SK-N-SH treated with all-trans-retinoic acid at 6 μM for 48 hours (cell line): Measurements from ENCODE around the gene TLL2.

Experiments used
- ATAC-seq: fragments of 200-7000 bp; cut with Tn5 transposase; 3 replicates; pipeline ENCODE4 v1.9.1; 2020; ENCODE audit warnings: mild to moderate bottlenecking, moderate library complexity
- ARNTL ChIP-seq: fragments of 450-650 bp; formaldehyde crosslinking; IDR thresholded peaks from 2 replicates; pipeline ENCODE4 v1.5.0; 2020; ENCODE audit warnings: low read depth, mild to moderate bottlenecking, moderate library complexity, borderline replicate concordance
- CREB5 ChIP-seq: fragments of 250-450 bp; sonication (Bioruptor Pico); IDR thresholded peaks from 2 replicates; pipeline ENCODE4 v1.5.1; 2020; ENCODE audit warnings: low read depth, mild to moderate bottlenecking, moderate library complexity
- CSDC2 ChIP-seq: fragments of 250-450 bp; sonication (Bioruptor Pico); IDR thresholded peaks from 2 replicates; pipeline ENCODE4 v1.5.0; 2020; ENCODE audit warnings: mild to moderate bottlenecking, moderate library complexity
- ESRRG ChIP-seq: fragments of 250-450 bp; sonication (Bioruptor Pico); IDR thresholded peaks from 2 replicates; pipeline ENCODE4 v1.6.1; 2021; ENCODE audit warnings: mild to moderate bottlenecking
- GLIS3 ChIP-seq: fragments of 250-450 bp; sonication (Bioruptor Pico); IDR thresholded peaks from 2 replicates; pipeline ENCODE4 v1.5.0; 2020; ENCODE audit warnings: mild to moderate bottlenecking, moderate library complexity
- ISL1 ChIP-seq: fragments of 250-450 bp; sonication (Bioruptor Pico); IDR thresholded peaks from 2 replicates; pipeline ENCODE4 v2.1.2; 2022; ENCODE audit warnings: mild to moderate bottlenecking, moderate library complexity
- OSR1 ChIP-seq: fragments of 250-450 bp; sonication (Bioruptor Pico); IDR thresholded peaks from 2 replicates; pipeline ENCODE4 v1.8.0; 2022; ENCODE audit warnings: moderate library complexity, mild to moderate bottlenecking, inconsistent platforms
- PATZ1 ChIP-seq: fragments of 250-450 bp; sonication (Bioruptor Pico); IDR thresholded peaks from 2 replicates; pipeline ENCODE4 v1.8.0; 2020; ENCODE audit warnings: mild to moderate bottlenecking, moderate library complexity, borderline replicate concordance
- POU6F1 ChIP-seq: fragments of 250-450 bp; sonication (Bioruptor Pico); IDR thresholded peaks from 2 replicates; pipeline ENCODE4 v1.8.0; 2021; ENCODE audit warnings: low read depth, mild to moderate bottlenecking, moderate library complexity, borderline replicate concordance
- PPARA ChIP-seq: fragments of 250-450 bp; sonication (Bioruptor Pico); IDR thresholded peaks from 2 replicates; pipeline ENCODE4 v1.5.0; 2020; ENCODE audit warnings: mild to moderate bottlenecking, borderline replicate concordance
- RARB ChIP-seq: fragments of 250-450 bp; sonication (Bioruptor Pico); IDR thresholded peaks from 2 replicates; pipeline ENCODE4 v1.8.0; 2021; ENCODE audit warnings: mild to moderate bottlenecking, moderate library complexity
- SNAI2 ChIP-seq: fragments of 250-450 bp; sonication (Bioruptor Pico); IDR thresholded peaks from 2 replicates; pipeline ENCODE4 v1.5.0; 2020; ENCODE audit warnings: mild to moderate bottlenecking, moderate library complexity
- TCF4 ChIP-seq: fragments of 250-450 bp; sonication (Bioruptor Pico); IDR thresholded peaks from 2 replicates; pipeline ENCODE4 v1.8.0; 2021; ENCODE audit warnings: mild to moderate bottlenecking, moderate library complexity, borderline replicate concordance
- TOX ChIP-seq: fragments of 250-450 bp; sonication (Bioruptor Pico); IDR thresholded peaks from 2 replicates; pipeline ENCODE4 v1.8.0; 2021; ENCODE audit warnings: mild to moderate bottlenecking, moderate library complexity, borderline replicate concordance
- TSHZ2 ChIP-seq: fragments of 250-450 bp; sonication (Bioruptor Pico); IDR thresholded peaks from 2 replicates; pipeline ENCODE4 v1.5.0; 2020; ENCODE audit warnings: mild to moderate bottlenecking, moderate library complexity
- ZFP3 ChIP-seq: fragments of 250-450 bp; sonication (Bioruptor Pico); IDR thresholded peaks from 2 replicates; pipeline ENCODE4 v1.5.0; 2020; ENCODE audit warnings: mild to moderate bottlenecking, moderate library complexity
- ZFP30 ChIP-seq: fragments of 450-650 bp; formaldehyde crosslinking; IDR thresholded peaks from 2 replicates; pipeline ENCODE4 v1.5.0; 2022; ENCODE audit warnings: mild to moderate bottlenecking, moderate library complexity
- ZNF70 ChIP-seq: fragments of 450-650 bp; formaldehyde crosslinking; IDR thresholded peaks from 2 replicates; pipeline ENCODE4 v1.5.0; 2020; ENCODE audit warnings: mild to moderate bottlenecking, moderate library complexity
- ZNF8 ChIP-seq: fragments of 450-650 bp; formaldehyde crosslinking; IDR thresholded peaks from 2 replicates; pipeline ENCODE4 v1.5.0; 2020; ENCODE audit warnings: mild to moderate bottlenecking, moderate library complexity

Gene TLL2

GRCh38 chr10:96446966-96447596 is 66.6 kb downstream of the TLL2 start:
- no peak for TF ChIP-seq PATZ1 (CRISPR knock-in tag)
- no peak for TF ChIP-seq RARB (CRISPR knock-in tag)
- no peak for TF ChIP-seq GLIS3 (CRISPR knock-in tag)
- TF ChIP-seq ZNF8 (CRISPR knock-in tag): no peak
- TF ChIP-seq ZFP30 (CRISPR knock-in tag): no peak
- no peak for TF ChIP-seq POU6F1 (CRISPR knock-in tag)
- TF ChIP-seq TCF4: no peak
- no peak for TF ChIP-seq OSR1
- no peak for TF ChIP-seq ESRRG (CRISPR knock-in tag)
- no peak for TF ChIP-seq CREB5 (CRISPR knock-in tag)
- no peak for TF ChIP-seq TSHZ2 (CRISPR knock-in tag)
- no peak for TF ChIP-seq PPARA (CRISPR knock-in tag)
- no peak for TF ChIP-seq ISL1
- no peak for TF ChIP-seq ZFP3 (CRISPR knock-in tag)
- TF ChIP-seq SNAI2 (CRISPR knock-in tag): no peak
- ATAC-seq: no peak

- TF ChIP-seq ISL1: no peak
- no peak for TF ChIP-seq ZNF70 (CRISPR knock-in tag)
- no peak for TF ChIP-seq POU6F1 (CRISPR knock-in tag)
- TF ChIP-seq PPARA (CRISPR knock-in tag): no peak
- no peak for TF ChIP-seq TOX (CRISPR knock-in tag)
- no peak for TF ChIP-seq TCF4
- no peak for TF ChIP-seq ZFP30 (CRISPR knock-in tag)
- TF ChIP-seq CSDC2 (CRISPR knock-in tag): no peak
- no peak for TF ChIP-seq ZFP3 (CRISPR knock-in tag)
- no peak for TF ChIP-seq PATZ1 (CRISPR knock-in tag)
- TF ChIP-seq ARNTL: no peak
- TF ChIP-seq RARB (CRISPR knock-in tag): no peak
- TF ChIP-seq ZNF8 (CRISPR knock-in tag): no peak
- ATAC-seq: no peak
These were observed 71.6 kb downstream of the TLL2 start for GRCh38 chr10:96441987-96442643.
